ENCODE results near the gene GMPPB. TPM values are rescaled to one million over a fixed set of nuclear protein-coding genes. Genes with fewer than 3 reads are reported as not detected.

GMPPB gene
- total and polyA plus RNA-seq, 4 donors: 12.6 to 57.8 (median 35.6) TPM

DNA sequence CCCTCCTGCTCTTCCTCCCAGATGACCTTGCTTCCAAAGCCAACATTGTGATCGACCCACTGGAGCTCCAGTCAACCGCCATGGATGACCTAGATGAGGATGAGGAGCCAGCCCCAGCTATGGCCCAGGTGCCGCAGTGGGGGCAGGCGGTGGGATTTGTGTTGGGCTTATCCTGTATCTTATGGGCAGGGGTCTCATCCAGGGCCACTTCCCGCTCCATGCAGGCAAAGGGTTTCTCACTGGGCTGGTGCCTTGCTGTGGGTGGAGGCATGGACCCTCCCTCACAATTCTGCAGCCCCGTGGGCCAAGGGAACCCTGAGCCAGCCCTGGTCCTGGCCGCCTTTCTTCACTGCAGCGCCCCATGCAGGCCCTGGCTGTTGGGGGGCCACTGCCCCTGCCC, 19.1 kb downstream of the GMPPB start:
- DNase-seq (ENCODE audit: low spot score): no peak
- H3K36me3 ChIP-seq (ENCODE audit: control insufficient read depth in 4 of 4, insufficient read depth in 3 of 4, low read depth in 1 of 4, low read length in 3 of 4): peaks cover 22 to 81% (median 44%) of the 10 kb centered on the region in 4 donors
- H3K9ac ChIP-seq (ENCODE audit: low read depth in 1 of 2, low read length in 2 of 2): no peak overlapping the region
- no peaks in the 10 kb centered on the region for H3K4me1 ChIP-seq (ENCODE audit: control insufficient read depth in 4 of 4, insufficient read depth in 4 of 4, low read length in 3 of 4)
- H3K9me3 ChIP-seq (ENCODE audit: control insufficient read depth in 4 of 4, low read length in 3 of 4): no peaks in the 10 kb centered on the region
- H3K4me3 ChIP-seq (ENCODE audit: low read depth in 1 of 3, low read length in 3 of 3): no peak overlapping the region
- no peaks in the 10 kb centered on the region for H3K27me3 ChIP-seq (ENCODE audit: control insufficient read depth in 4 of 4, insufficient read depth in 4 of 4, low read length in 3 of 4)
- TF ChIP-seq, protein P1, sequence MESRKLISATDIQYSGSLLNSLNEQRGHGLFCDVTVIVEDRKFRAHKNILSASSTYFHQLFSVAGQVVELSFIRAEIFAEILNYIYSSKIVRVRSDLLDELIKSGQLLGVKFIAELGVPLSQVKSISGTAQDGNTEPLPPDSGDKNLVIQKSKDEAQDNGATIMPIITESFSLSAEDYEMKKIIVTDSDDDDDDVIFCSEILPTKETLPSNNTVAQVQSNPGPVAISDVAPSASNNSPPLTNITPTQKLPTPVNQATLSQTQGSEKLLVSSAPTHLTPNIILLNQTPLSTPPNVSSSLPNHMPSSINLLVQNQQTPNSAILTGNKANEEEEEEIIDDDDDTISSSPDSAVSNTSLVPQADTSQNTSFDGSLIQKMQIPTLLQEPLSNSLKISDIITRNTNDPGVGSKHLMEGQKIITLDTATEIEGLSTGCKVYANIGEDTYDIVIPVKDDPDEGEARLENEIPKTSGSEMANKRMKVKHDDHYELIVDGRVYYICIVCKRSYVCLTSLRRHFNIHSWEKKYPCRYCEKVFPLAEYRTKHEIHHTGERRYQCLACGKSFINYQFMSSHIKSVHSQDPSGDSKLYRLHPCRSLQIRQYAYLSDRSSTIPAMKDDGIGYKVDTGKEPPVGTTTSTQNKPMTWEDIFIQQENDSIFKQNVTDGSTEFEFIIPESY (IDR thresholded peaks at IDR 0.05): no peak
- no peak for TF ChIP-seq RAD21 (IDR thresholded peaks at IDR 0.05)
- TF ChIP-seq, protein P2, sequence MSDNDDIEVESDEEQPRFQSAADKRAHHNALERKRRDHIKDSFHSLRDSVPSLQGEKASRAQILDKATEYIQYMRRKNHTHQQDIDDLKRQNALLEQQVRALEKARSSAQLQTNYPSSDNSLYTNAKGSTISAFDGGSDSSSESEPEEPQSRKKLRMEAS (IDR thresholded peaks at IDR 0.05): no peak
- TF ChIP-seq SP1 (IDR thresholded peaks at IDR 0.05): no peak
- TF ChIP-seq NR2F2 (IDR thresholded peaks at IDR 0.05): no peak
- TF ChIP-seq RXRA (IDR thresholded peaks at IDR 0.05): no peak
- TF ChIP-seq TAF1 (conservative IDR thresholded peaks at IDR 0.05): no peak
- TF ChIP-seq HNF4A (conservative IDR thresholded peaks at IDR 0.05): no peak
- no peak for TF ChIP-seq EGR1 (IDR thresholded peaks at IDR 0.05; ENCODE audit: low read depth in 2 of 2)
- no peak for TF ChIP-seq FOXA2 (IDR thresholded peaks at IDR 0.05)
- TF ChIP-seq YY1 (IDR thresholded peaks at IDR 0.05): no peak
- TF ChIP-seq, protein P3, sequence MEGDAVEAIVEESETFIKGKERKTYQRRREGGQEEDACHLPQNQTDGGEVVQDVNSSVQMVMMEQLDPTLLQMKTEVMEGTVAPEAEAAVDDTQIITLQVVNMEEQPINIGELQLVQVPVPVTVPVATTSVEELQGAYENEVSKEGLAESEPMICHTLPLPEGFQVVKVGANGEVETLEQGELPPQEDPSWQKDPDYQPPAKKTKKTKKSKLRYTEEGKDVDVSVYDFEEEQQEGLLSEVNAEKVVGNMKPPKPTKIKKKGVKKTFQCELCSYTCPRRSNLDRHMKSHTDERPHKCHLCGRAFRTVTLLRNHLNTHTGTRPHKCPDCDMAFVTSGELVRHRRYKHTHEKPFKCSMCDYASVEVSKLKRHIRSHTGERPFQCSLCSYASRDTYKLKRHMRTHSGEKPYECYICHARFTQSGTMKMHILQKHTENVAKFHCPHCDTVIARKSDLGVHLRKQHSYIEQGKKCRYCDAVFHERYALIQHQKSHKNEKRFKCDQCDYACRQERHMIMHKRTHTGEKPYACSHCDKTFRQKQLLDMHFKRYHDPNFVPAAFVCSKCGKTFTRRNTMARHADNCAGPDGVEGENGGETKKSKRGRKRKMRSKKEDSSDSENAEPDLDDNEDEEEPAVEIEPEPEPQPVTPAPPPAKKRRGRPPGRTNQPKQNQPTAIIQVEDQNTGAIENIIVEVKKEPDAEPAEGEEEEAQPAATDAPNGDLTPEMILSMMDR (IDR thresholded peaks at IDR 0.05; ENCODE audit: low read depth, low read length, missing input control): no peak
- TF ChIP-seq GABPA (IDR thresholded peaks at IDR 0.05 in 1 of 2, conservative IDR thresholded peaks at IDR 0.05 in 1 of 2): no peak
- TF ChIP-seq, protein P4, sequence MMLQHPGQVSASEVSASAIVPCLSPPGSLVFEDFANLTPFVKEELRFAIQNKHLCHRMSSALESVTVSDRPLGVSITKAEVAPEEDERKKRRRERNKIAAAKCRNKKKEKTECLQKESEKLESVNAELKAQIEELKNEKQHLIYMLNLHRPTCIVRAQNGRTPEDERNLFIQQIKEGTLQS (IDR thresholded peaks at IDR 0.05): no peak
- no peak overlapping the region for H3K27ac ChIP-seq (ENCODE audit: low read depth in 1 of 2, low read length in 2 of 2)
- WGBS: 91% methylated on average over 8 of the region's 8 CpGs

DNA sequence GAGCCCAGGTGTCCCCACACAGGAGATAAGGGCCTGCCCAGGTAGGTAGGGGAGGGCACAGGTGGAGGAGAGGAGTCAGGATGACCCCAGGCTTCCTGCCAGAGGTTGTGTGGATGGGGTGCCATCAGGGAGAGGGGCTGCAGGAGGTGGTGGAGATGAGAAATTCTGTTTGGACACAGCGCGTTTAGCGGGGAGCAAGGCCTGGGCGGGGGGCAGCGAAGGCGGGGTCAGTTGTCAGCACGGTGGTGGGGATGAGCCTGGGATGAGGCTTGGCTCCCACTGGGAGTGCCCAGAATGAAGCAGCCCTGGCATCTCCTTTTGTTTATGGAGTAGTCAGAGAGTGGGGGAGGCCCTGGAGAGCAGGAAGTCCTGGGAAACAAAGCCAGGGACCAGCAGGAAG, 19.8 kb downstream of the GMPPB start:
- Histone ChIP-seq H3K36me3 (ENCODE audit: control insufficient read depth in 4 of 4, insufficient read depth in 3 of 4, low read depth in 1 of 4, low read length in 3 of 4) (peaks cover 25 to 87% (median 44%) of the 10 kb centered on the region in 4 donors), H3K27ac (ENCODE audit: low read depth in 1 of 2, low read length in 2 of 2) (no peak overlapping the region), H3K9ac (ENCODE audit: low read depth in 1 of 2, low read length in 2 of 2) (no peak overlapping the region), H3K4me3 (ENCODE audit: low read depth in 1 of 3, low read length in 3 of 3) (no peak overlapping the region), H3K27me3 (ENCODE audit: control insufficient read depth in 4 of 4, insufficient read depth in 4 of 4, low read length in 3 of 4) (no peaks in the 10 kb centered on the region), H3K4me1 (ENCODE audit: control insufficient read depth in 4 of 4, insufficient read depth in 4 of 4, low read length in 3 of 4) (no peaks in the 10 kb centered on the region), H3K9me3 (ENCODE audit: control insufficient read depth in 4 of 4, low read length in 3 of 4) (no peaks in the 10 kb centered on the region)
- WGBS: 94% methylated on average over 7 of the region's 7 CpGs
- TF ChIP-seq, protein P5, sequence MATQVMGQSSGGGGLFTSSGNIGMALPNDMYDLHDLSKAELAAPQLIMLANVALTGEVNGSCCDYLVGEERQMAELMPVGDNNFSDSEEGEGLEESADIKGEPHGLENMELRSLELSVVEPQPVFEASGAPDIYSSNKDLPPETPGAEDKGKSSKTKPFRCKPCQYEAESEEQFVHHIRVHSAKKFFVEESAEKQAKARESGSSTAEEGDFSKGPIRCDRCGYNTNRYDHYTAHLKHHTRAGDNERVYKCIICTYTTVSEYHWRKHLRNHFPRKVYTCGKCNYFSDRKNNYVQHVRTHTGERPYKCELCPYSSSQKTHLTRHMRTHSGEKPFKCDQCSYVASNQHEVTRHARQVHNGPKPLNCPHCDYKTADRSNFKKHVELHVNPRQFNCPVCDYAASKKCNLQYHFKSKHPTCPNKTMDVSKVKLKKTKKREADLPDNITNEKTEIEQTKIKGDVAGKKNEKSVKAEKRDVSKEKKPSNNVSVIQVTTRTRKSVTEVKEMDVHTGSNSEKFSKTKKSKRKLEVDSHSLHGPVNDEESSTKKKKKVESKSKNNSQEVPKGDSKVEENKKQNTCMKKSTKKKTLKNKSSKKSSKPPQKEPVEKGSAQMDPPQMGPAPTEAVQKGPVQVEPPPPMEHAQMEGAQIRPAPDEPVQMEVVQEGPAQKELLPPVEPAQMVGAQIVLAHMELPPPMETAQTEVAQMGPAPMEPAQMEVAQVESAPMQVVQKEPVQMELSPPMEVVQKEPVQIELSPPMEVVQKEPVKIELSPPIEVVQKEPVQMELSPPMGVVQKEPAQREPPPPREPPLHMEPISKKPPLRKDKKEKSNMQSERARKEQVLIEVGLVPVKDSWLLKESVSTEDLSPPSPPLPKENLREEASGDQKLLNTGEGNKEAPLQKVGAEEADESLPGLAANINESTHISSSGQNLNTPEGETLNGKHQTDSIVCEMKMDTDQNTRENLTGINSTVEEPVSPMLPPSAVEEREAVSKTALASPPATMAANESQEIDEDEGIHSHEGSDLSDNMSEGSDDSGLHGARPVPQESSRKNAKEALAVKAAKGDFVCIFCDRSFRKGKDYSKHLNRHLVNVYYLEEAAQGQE (IDR thresholded peaks at IDR 0.05): no peak
- TF ChIP-seq RXRA (IDR thresholded peaks at IDR 0.05) (no peak), HNF4A (conservative IDR thresholded peaks at IDR 0.05) (no peak), SP1 (IDR thresholded peaks at IDR 0.05) (no peak), HNF4G (IDR thresholded peaks at IDR 0.05) (no peak), EGR1 (IDR thresholded peaks at IDR 0.05; ENCODE audit: low read depth in 2 of 2) (no peak), JUND (IDR thresholded peaks at IDR 0.05) (no peak)
- TF ChIP-seq, protein P4 (IDR thresholded peaks at IDR 0.05): no peak
- DNase-seq (ENCODE audit: low spot score): no peak

All from liver (tissue), 9 donors.